Panc1 (cell line): Measurements from ENCODE around the gene HINT2. TPM values are rescaled to one million over a fixed set of nuclear protein-coding genes. Genes with fewer than 3 reads are reported as not detected.

Source experiments
- ATAC-seq: fragments of 200-7000 bp; cut with Tn5 transposase; 2 replicates; pipeline ENCODE4 v1.9.1; 2020; ENCODE audit warnings: mild to moderate bottlenecking, moderate library complexity
- BruUV-seq: library from RNA; stranded (reverse); fragments of 400-500 nt; replicated peaks from 2 replicates; lab custom pipeline; 2021; lab: Mats Ljungman, UMichigan
- CTCF ChIA-PET: fragments of 300-600 bp; sonication (Branson Sonifier 250); formaldehyde crosslinking; loops from one replicate; lab custom pipeline; 2022; ENCODE audit warnings: antibody characterized with exemption; lab: Charles Lee
- POLR2A ChIA-PET: fragments of 300-600 bp; sonication (Branson Sonifier 250); formaldehyde crosslinking; loops from one replicate; lab custom pipeline; 2022; ENCODE audit warnings: antibody characterized with exemption; lab: Charles Lee
- DNase-seq: peaks from one replicate; pipeline ENCODE4 v3.0.0-alpha.2; 2010; ENCODE audit warnings: low read depth, low spot score
- H3K27ac ChIP-seq: 2 replicates; pipeline ENCODE4 v1.5.1; 2011; ENCODE audit warnings: mild to moderate bottlenecking, low read length, inconsistent platforms
- H3K27me3 ChIP-seq: fragments of 200-500 bp; sonication (Bioruptor generic); 2 replicates; pipeline ENCODE4 v1.6.0; 2014; ENCODE audit warnings: low read length, inconsistent platforms; ENCODE audit not compliant: control insufficient read depth, insufficient read depth
- H3K36me3 ChIP-seq: fragments of 200-500 bp; sonication (Bioruptor generic); 2 replicates; pipeline ENCODE4 v1.5.1; 2014; ENCODE audit warnings: inconsistent platforms, mild to moderate bottlenecking, low read length, moderate library complexity; ENCODE audit not compliant: control insufficient read depth, insufficient read depth
- H3K4me1 ChIP-seq: 2 replicates; pipeline ENCODE4 v1.5.1; 2011; ENCODE audit warnings: inconsistent platforms, mild to moderate bottlenecking, low read length, moderate library complexity; ENCODE audit not compliant: control insufficient read depth, insufficient read depth
- H3K4me3 ChIP-seq, 2 experiments: 2 replicates each; pipeline ENCODE4 v1.5.1; 2011 to 2012; ENCODE audit warnings: low read depth in 2 of 2, low read length in 2 of 2, mild to moderate bottlenecking in 2 of 2, inconsistent platforms in 1 of 2, moderate library complexity in 1 of 2
- H3K9me3 ChIP-seq: fragments of 200-500 bp; sonication (Bioruptor generic); 2 replicates; pipeline ENCODE4 v1.5.1; 2014; ENCODE audit warnings: low read depth, mild to moderate bottlenecking, inconsistent platforms, low read length, moderate library complexity; ENCODE audit not compliant: control insufficient read depth, insufficient read depth
- TCF7L2 ChIP-seq: IDR thresholded peaks from 2 replicates; pipeline ENCODE4 v1.6.1; 2011; ENCODE audit warnings: mild to moderate bottlenecking, low read depth, low read length, inconsistent platforms
- in situ Hi-C: cut with HindIII; loops from 2 replicates; pipeline ENCODE4 v1.10.0; 2016; ENCODE audit warnings: low sequenced_read_pairs, low pct_unique_long_range_greater_than_20kb
- intact Hi-C: fragments of 100-400 bp; cut with micrococcal nuclease; formaldehyde crosslinking; loops from one replicate; pipeline ENCODE4 v1.10.0; 2022; ENCODE audit not compliant: unreplicated experiment
- total RNA-seq: library from RNA; stranded (reverse); gene quantifications from one replicate; pipeline ENCODE4 v1.2.1, GENCODE V29; 2021; ENCODE audit not compliant: unreplicated experiment
- TF ChIP-seq, protein P1 (sequence below), 2 experiments: IDR thresholded peaks; 2 replicates each; pipeline ENCODE4 v1.6.1; 2011 to 2012; ENCODE audit warnings: low read depth in 2 of 2, control low read depth in 1 of 2, low read length in 1 of 2, mild to moderate bottlenecking in 1 of 2, moderate library complexity in 1 of 2; ENCODE audit not compliant: insufficient read depth in 1 of 2
- TF ChIP-seq, protein P2 (sequence below): fragments of 450-650 bp; IDR thresholded peaks from 2 replicates; pipeline ENCODE4 v1.5.1; 2017; ENCODE audit warnings: mild to moderate bottlenecking

The HINT2 gene
- total RNA-seq, 1 experiment from 2014 or later, result 75.6 TPM

DNA sequence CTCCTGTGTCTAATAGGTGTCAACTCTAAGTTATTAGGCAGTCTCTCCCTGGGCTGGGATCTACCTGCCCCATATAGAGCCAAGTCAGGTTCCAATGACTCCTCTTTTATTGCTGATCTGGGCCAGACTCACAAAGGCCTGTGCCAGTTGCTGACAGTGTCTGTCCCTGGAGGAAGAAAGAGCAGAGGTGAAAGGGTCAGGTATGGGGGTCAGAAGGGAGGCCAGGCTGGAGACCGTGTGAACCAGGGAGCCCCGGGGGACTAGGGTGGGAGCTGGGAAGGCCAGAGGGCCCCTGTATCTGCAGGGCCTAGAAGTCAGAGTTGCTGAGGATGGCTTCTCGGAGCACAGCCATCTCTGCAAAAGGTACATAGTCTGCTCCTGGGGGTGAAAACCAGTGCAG, 3.5 kb upstream of the HINT2 start:
- TF ChIP-seq, protein P1, sequence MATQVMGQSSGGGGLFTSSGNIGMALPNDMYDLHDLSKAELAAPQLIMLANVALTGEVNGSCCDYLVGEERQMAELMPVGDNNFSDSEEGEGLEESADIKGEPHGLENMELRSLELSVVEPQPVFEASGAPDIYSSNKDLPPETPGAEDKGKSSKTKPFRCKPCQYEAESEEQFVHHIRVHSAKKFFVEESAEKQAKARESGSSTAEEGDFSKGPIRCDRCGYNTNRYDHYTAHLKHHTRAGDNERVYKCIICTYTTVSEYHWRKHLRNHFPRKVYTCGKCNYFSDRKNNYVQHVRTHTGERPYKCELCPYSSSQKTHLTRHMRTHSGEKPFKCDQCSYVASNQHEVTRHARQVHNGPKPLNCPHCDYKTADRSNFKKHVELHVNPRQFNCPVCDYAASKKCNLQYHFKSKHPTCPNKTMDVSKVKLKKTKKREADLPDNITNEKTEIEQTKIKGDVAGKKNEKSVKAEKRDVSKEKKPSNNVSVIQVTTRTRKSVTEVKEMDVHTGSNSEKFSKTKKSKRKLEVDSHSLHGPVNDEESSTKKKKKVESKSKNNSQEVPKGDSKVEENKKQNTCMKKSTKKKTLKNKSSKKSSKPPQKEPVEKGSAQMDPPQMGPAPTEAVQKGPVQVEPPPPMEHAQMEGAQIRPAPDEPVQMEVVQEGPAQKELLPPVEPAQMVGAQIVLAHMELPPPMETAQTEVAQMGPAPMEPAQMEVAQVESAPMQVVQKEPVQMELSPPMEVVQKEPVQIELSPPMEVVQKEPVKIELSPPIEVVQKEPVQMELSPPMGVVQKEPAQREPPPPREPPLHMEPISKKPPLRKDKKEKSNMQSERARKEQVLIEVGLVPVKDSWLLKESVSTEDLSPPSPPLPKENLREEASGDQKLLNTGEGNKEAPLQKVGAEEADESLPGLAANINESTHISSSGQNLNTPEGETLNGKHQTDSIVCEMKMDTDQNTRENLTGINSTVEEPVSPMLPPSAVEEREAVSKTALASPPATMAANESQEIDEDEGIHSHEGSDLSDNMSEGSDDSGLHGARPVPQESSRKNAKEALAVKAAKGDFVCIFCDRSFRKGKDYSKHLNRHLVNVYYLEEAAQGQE (IDR thresholded peaks at IDR 0.05; ENCODE audit: insufficient read depth in 1 of 2, low read depth in 2 of 2, low read length in 1 of 2), result no peak
- no peak for TF ChIP-seq TCF7L2
- ChIA-PET CTCF (no interaction called here), POLR2A (no interaction called here)
- in situ Hi-C loops, result no loop called here
- no peaks in the 10 kb centered on the region for H3K9me3 ChIP-seq
- no peak overlapping the region for H3K4me3 ChIP-seq
- DNase-seq, result no peak
- intact Hi-C loops, result loop anchor here (10.0 kb wide), 1 partner anchor 164 kb away; the partner anchor contains the start of genes CCDC107, RMRP and SIT1
- no TSS peak for BruUV-seq
- ATAC-seq, result no peak
- no peak overlapping the region for H3K27ac ChIP-seq
- peaks cover 10% of the 10 kb centered on the region for H3K4me1 ChIP-seq
- H3K36me3 ChIP-seq, result no peaks in the 10 kb centered on the region
- peaks cover 3% of the 10 kb centered on the region; the same call in 1 of the 2 replicates for H3K27me3 ChIP-seq

DNA sequence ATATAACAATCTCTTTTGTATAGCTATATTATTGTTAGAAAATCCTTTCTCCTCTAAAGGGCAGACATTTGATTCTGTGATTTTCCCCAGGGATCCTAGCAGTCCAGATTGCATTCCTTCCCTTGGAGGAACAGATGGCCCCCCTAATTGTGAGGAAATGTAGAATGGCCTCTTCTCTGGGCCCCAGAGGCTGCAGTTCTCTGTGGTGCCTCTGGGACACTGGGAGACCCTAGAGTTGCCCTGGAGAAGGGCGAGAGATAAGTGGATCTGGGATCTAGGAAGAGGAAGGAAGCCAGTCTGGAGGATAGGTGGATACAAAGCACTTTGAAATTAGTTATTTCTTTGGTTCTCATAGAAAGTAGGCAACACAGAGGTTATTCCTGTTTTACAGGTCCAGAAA, 1.9 kb upstream of the HINT2 start:
- H3K36me3 ChIP-seq, result no peaks in the 10 kb centered on the region
- no peak overlapping the region for H3K4me3 ChIP-seq
- in situ Hi-C loops (no loop called here), intact Hi-C loops (loop anchor here (10.0 kb wide), 1 partner anchor 162 kb away; the partner anchor contains the start of genes CCDC107, RMRP and SIT1)
- ATAC-seq (no peak), DNase-seq (no peak)
- ChIA-PET POLR2A (no interaction called here), CTCF (interaction anchor here (0.6 kb wide), 1 partner anchor 85 kb away, joined by 3 read pairs; no protein-coding TSS in a partner anchor)
- no TSS peak for BruUV-seq
- peaks cover 23% of the 10 kb centered on the region for H3K4me1 ChIP-seq
- H3K9me3 ChIP-seq, result no peaks in the 10 kb centered on the region
- TF ChIP-seq, protein P2, sequence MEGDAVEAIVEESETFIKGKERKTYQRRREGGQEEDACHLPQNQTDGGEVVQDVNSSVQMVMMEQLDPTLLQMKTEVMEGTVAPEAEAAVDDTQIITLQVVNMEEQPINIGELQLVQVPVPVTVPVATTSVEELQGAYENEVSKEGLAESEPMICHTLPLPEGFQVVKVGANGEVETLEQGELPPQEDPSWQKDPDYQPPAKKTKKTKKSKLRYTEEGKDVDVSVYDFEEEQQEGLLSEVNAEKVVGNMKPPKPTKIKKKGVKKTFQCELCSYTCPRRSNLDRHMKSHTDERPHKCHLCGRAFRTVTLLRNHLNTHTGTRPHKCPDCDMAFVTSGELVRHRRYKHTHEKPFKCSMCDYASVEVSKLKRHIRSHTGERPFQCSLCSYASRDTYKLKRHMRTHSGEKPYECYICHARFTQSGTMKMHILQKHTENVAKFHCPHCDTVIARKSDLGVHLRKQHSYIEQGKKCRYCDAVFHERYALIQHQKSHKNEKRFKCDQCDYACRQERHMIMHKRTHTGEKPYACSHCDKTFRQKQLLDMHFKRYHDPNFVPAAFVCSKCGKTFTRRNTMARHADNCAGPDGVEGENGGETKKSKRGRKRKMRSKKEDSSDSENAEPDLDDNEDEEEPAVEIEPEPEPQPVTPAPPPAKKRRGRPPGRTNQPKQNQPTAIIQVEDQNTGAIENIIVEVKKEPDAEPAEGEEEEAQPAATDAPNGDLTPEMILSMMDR, result 0 out of 2 replicates have a peak, but pooled peaks have one; percentile 20
- TF ChIP-seq, protein P1 (IDR thresholded peaks at IDR 0.05; ENCODE audit: insufficient read depth in 1 of 2, low read depth in 2 of 2, low read length in 1 of 2), result no peak
- peaks cover 3% of the 10 kb centered on the region; the same call in 1 of the 2 replicates for H3K27me3 ChIP-seq
- no peak overlapping the region for H3K27ac ChIP-seq
